Uterus (tissue), 4 donors: Measurements from ENCODE around the gene DENR. TPM values are rescaled to one million over a fixed set of nuclear protein-coding genes. Genes with fewer than 3 reads are reported as not detected.
"Not testable (repeated sequence)": the region's sequence is repeated elsewhere in the genome, so short reads cannot be mapped to it uniquely, and the experiment has no call there.

ENCODE experiments used
- DNase-seq, 2 donors: peaks; one replicate each; pipeline ENCODE4 v3.0.0-alpha.2; 2019 to 2020
- H3K27ac ChIP-seq, 2 donors: fragments of 200-600 bp; sonication (generic); 1 replicate in 1 of 2; 2 replicates in 1 of 2; pipeline ENCODE4 v1.5.1; 2016 to 2018
- H3K27me3 ChIP-seq, 2 donors: fragments of 200-600 bp; sonication (generic); one replicate each; pipeline ENCODE4 v1.5.1; 2018 to 2019; ENCODE audit warnings: control low read depth in 1 of 2
- H3K36me3 ChIP-seq, 2 donors: fragments of 200-600 bp; sonication (generic); one replicate each; pipeline ENCODE4 v1.5.1; 2019; ENCODE audit warnings: control low read depth in 1 of 2
- H3K4me1 ChIP-seq, 2 donors: fragments of 200-600 bp; sonication (generic); one replicate each; pipeline ENCODE4 v1.5.1; 2018 to 2019; ENCODE audit warnings: control low read depth in 1 of 2
- H3K4me3 ChIP-seq, 2 donors: fragments of 200-600 bp; sonication (generic); 1 replicate in 1 of 2; 2 replicates in 1 of 2; pipeline ENCODE4 v1.5.1; 2018 to 2019; ENCODE audit warnings: mild to moderate bottlenecking in 1 of 2
- H3K9me3 ChIP-seq, 2 donors: fragments of 200-600 bp; sonication (generic); one replicate each; pipeline ENCODE4 v1.5.1; 2019; ENCODE audit warnings: control low read depth in 1 of 2
- CTCF ChIP-seq, 4 experiments: fragments of 200-600 bp in 2 of 4; fragments of 450-650 bp in 2 of 4; sonication (generic) in 2 of 4; IDR thresholded peaks; one replicate each; pipeline ENCODE4 v1.5.1; 2016 to 2019; ENCODE audit warnings: antibody characterized with exemption in 4 of 4, mild to moderate bottlenecking in 2 of 4, moderate library complexity in 1 of 4
- POLR2A ChIP-seq, 2 donors: fragments of 450-650 bp; IDR thresholded peaks; one replicate each; pipeline ENCODE4 v1.6.1; 2016; ENCODE audit warnings: antibody characterized with exemption in 2 of 2, mild to moderate bottlenecking in 1 of 2, moderate library complexity in 1 of 2
- intact Hi-C: fragments of 100-400 bp; cut with DNase I; formaldehyde crosslinking; loops from one replicate; pipeline ENCODE4 v1.15.1; 2023; ENCODE audit warnings: low total_unique reads
- total RNA-seq, 4 donors: library from RNA; depleted of rRNA in 3 of 4; stranded (reverse); fragments of >200 nt in 3 of 4; gene quantifications; one replicate each; pipeline versions ENCODE4 v1.1.0 to v1.2.4, GENCODE V29; 2014 to 2023
- donor health status: DM: yes; HTN: yes; CAD: no.

Gene DENR
- 10 to 100 TPM; 13.1 to 50.0 (median 33.8) TPM for total RNA-seq

DNA sequence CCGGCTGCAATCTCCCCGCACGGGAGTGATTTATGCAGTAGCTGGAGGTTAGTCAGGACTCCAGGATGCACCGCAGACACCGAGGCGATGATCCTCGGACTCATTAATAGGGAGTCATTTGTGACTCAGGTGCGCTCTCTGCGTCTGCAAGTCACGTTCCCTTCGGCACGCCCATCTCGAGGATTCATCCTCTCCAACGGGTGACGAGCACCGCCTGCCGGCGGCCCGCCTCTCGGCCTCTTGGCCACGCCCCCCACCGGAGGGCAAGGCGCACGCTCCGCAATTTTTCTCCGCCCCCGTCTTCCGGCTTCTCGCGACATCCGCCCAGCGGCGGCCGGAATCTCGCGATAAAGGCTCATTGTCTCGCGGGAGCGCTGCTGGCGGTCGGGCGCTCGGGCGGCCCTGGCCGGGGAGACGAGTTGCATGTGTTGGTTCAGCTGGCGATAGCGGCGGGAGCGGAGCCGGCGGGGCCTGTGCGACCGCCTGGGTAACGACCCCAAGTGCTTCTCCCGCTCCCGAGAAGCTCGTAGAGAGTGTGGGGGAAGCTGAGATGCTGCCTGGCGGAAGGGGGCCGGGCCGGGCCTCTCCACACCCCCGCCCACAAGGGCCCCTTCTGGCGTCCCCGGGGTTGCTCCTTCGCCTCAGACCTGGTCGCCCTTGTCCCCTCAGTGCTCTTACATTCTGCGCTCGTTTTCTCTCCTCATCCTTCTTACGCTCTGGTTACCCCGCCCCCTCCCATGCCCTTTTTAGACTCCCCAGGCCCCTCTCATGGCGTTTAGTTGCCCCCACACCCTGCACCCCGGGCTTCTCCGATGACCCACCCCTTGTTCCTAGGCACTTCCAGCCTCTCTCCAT is at the start of gene DENR:
DENR (plus strand) TSS at position 361 of the 855 bp plus-strand sequence. CDS start 878 bp downstream, outside the sequence.
- no peaks in the 10 kb centered on the region for H3K36me3 ChIP-seq
- peak within 1 kb of the TSS; percentile 84 for H3K27ac ChIP-seq
- peak; percentile 65 to 95 (median 88) for TF ChIP-seq CTCF (IDR thresholded peaks at IDR 0.05)
- peak; percentile 38 to 81 for TF ChIP-seq POLR2A (IDR thresholded peaks at IDR 0.05)
- no peaks in the 10 kb centered on the region for H3K9me3 ChIP-seq
- DNase-seq: peak; percentile 98 to 99
- peak within 1 kb of the TSS; percentile 87 to 90 for H3K4me3 ChIP-seq
- H3K27me3 ChIP-seq: no peaks in the 10 kb centered on the region
- intact Hi-C loops: no loop called here
- no peaks in the 10 kb centered on the region for H3K4me1 ChIP-seq

DNA sequence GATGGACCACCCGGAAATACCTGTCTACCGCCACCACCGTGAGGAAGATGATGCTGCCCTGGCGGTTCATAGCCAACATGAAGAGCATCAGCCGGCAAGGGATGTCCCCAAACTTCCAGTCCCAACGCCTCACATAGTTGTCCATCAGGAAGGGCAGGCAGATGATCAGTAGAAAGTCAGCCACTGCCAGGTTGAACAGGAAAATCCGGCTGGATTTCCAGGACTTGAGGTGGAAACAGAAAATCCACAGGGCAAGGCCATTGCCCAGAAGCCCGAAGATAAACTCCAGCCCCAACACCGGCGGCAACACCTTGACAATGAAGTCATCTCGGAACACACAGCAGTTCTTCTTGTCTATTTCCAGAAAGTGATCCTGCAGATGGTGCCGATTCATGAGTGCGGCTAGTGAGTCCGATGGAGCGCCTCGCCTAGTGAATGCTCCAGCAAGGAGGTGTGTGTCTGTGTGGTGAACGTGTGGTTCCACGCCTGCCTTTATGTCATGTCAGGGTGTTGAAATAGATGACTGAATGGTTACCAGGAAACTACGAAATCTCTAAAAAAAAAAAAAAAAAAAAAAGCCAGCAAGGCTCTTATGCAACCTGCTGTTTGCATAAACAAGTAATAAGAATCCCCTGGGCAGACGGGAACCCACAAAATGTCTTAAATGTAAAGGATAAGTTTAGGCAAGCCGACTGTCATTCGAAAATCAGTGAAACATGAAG is 49.6 kb upstream of the DENR start, which contains the start of gene HCAR2:
HCAR2 (minus strand) TSS at position 468 of the 722 bp plus-strand sequence; CDS start at position 394, 74 bp downstream.
- intact Hi-C loops, H3K4me1 ChIP-seq, H3K9me3 ChIP-seq, H3K27me3 ChIP-seq, H3K4me3 ChIP-seq, H3K36me3 ChIP-seq, DNase-seq, H3K27ac ChIP-seq: not testable (repeated sequence)

GRCh38 chr12:122703841-122704240 is 48.8 kb upstream of the DENR start:
- intact Hi-C loops: not testable (repeated sequence)

DNA sequence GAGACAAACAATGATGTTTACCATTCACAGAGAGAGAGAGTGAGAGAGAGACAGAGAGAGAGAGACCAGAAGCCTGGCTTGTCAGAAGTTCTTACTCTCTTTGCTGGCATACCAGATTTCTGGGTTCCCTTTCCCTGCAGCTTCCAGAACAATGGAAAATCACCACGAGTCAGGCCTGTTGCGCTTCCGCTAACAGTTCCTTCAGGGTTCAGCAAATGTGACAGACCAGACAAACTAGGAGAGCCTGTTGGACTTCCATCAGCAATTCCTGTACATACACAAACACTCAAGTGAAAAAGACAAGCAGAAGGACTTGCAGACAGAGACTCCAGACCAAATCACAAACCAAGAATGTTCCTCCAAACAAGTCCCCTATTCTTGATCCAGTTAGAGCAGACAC is 43.3 kb upstream of the DENR start:
- H3K27ac ChIP-seq, H3K4me3 ChIP-seq, H3K4me1 ChIP-seq, H3K36me3 ChIP-seq, intact Hi-C loops, DNase-seq, H3K27me3 ChIP-seq, H3K9me3 ChIP-seq: not testable (repeated sequence)

More at GRCh38 chr12:122703841-122704240, 48.8 kb upstream of the DENR start:
- not testable (repeated sequence) for DNase-seq, H3K36me3 ChIP-seq, H3K9me3 ChIP-seq, H3K4me3 ChIP-seq, H3K27me3 ChIP-seq, H3K4me1 ChIP-seq, H3K27ac ChIP-seq

- H3K27me3 ChIP-seq, intact Hi-C loops, H3K36me3 ChIP-seq, H3K27ac ChIP-seq, DNase-seq, H3K4me1 ChIP-seq, H3K4me3 ChIP-seq, H3K9me3 ChIP-seq: not testable (repeated sequence)
These were observed 42.3 kb upstream of the DENR start for GRCh38 chr12:122710341-122710740.

DNA sequence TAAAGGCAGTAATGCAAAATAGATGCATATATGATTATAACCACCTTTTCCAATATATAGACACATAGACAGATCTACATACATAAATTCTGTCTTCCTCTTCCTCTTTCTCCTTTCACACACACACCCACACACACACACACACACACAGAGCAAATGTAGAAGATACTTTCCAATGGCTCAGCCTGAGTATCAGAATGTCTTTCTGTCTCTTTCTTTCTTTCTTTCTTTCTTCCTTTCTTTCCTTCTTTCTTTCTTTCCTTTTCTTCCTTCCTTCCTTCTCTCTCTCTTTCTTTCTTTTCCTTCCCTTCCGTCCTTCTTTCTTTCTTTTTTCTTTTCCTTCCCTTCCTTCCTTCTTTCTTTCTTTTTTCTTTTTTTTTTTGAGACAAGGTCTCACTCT is 41.4 kb upstream of the DENR start:
- H3K4me1 ChIP-seq, H3K36me3 ChIP-seq, intact Hi-C loops, DNase-seq, H3K27ac ChIP-seq, H3K27me3 ChIP-seq, H3K9me3 ChIP-seq, H3K4me3 ChIP-seq: not testable (repeated sequence)

- H3K4me1 ChIP-seq, H3K36me3 ChIP-seq, H3K27me3 ChIP-seq, DNase-seq, H3K4me3 ChIP-seq, H3K9me3 ChIP-seq, H3K27ac ChIP-seq, intact Hi-C loops: not testable (repeated sequence)
These were observed 39.0 kb upstream of the DENR start for GRCh38 chr12:122713491-122714188.

- H3K27me3 ChIP-seq, H3K36me3 ChIP-seq, intact Hi-C loops, H3K4me1 ChIP-seq, H3K9me3 ChIP-seq, DNase-seq, H3K4me3 ChIP-seq, H3K27ac ChIP-seq: not testable (repeated sequence)
These were observed 37.4 kb upstream of the DENR start for GRCh38 chr12:122715211-122715610.

DNA sequence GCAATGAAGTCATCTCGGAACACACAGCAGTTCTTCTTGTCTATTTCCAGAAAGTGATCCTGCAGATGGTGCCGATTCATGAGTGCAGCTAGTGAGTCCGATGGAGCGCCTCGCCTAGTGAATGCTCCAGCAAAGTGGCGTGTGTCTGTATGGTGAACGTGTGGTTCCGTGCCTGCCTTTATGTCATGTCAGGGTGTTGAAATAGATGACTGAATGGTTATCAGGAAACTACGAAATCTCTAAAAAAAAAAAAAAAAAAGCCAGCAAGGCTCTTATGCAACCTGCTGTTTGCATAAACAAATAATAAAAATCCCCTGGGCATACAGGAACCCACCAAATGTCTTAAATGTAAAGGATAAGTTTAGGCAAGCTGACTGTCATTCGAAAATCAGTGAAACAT is 36.0 kb upstream of the DENR start, which contains the start of gene HCAR3:
HCAR3 (minus strand) TSS at position 154 of the 400 bp plus-strand sequence; CDS start at position 80, 74 bp downstream.
- H3K27ac ChIP-seq, intact Hi-C loops, H3K4me3 ChIP-seq, H3K9me3 ChIP-seq, H3K4me1 ChIP-seq, H3K36me3 ChIP-seq, H3K27me3 ChIP-seq, DNase-seq: not testable (repeated sequence)
